Anterior cingulate cortex (tissue), 58 donors: Measurements from ENCODE around the gene NELFA.
"Not testable (repeated sequence)": the region's sequence is repeated elsewhere in the genome, so short reads cannot be mapped to it uniquely, and the experiment has no call there.

Experiments used
- DNase-seq, 58 donors: peaks; one replicate each; lab custom pipeline; 2025; lab: John Stamatoyannopoulos, UW

The NELFA gene

GRCh38 chr4:2041239-2042130, 32.7 kb upstream of the NELFA start:
- DNase-seq, result peak in 55 of 58 donors; percentile 40 to 90 (median 75)

GRCh38 chr4:2040391-2041238, 31.8 kb upstream of the NELFA start:
- DNase-seq, result no peak

GRCh38 chr4:2036866-2037265, 28.1 kb upstream of the NELFA start:
- no peak for DNase-seq

- no peak for DNase-seq
Measured at GRCh38 chr4:2036327-2036726, 27.6 kb upstream of the NELFA start.

- DNase-seq, result not testable (repeated sequence)
Measured at GRCh38 chr4:2031161-2031560, 22.4 kb upstream of the NELFA start.

- DNase-seq, result not testable (repeated sequence)
Measured at GRCh38 chr4:2027120-2027519, 18.3 kb upstream of the NELFA start.

- DNase-seq, result no peak
Measured at GRCh38 chr4:2025817-2026216, 17.0 kb upstream of the NELFA start.

- no peak for DNase-seq
Measured at GRCh38 chr4:2024683-2025082, 15.9 kb upstream of the NELFA start.

GRCh38 chr4:2021358-2022018, 12.7 kb upstream of the NELFA start:
- DNase-seq, result not testable (repeated sequence)

- no peak for DNase-seq
Measured at GRCh38 chr4:2015008-2015407, 6.2 kb upstream of the NELFA start.

GRCh38 chr4:2011583-2011982, 2.8 kb upstream of the NELFA start:
- no peak for DNase-seq

- peak in 37 of 58 donors; percentile 7 to 60 (median 45) for DNase-seq
Measured at GRCh38 chr4:2009651-2010233, 968 bp upstream of the NELFA start.

GRCh38 chr4:2008671-2008920, 178 bp downstream of the NELFA start:
- DNase-seq, result no peak

- DNase-seq, result no peak
Measured at GRCh38 chr4:2007804-2008670, 737 bp downstream of the NELFA start.

GRCh38 chr4:2006956-2007653, 1.7 kb downstream of the NELFA start:
- DNase-seq, result no peak

GRCh38 chr4:2006367-2006766, 2.4 kb downstream of the NELFA start:
- no peak for DNase-seq

GRCh38 chr4:2003361-2003760, 5.4 kb downstream of the NELFA start:
- DNase-seq, result not testable (repeated sequence)

- DNase-seq, result not testable (repeated sequence)
Measured at GRCh38 chr4:1999308-1999707, 9.5 kb downstream of the NELFA start.

GRCh38 chr4:1998296-1998695, 10.5 kb downstream of the NELFA start:
- DNase-seq, result no peak
